Epithelial cell of esophagus (primary cell): ENCODE measurements around the gene RPS18.

Experiments
- DNase-seq: peaks from one replicate; pipeline ENCODE4 v3.0.0; 2010; ENCODE audit warnings: low read depth
- H3K4me3 ChIP-seq: 2 replicates; pipeline ENCODE4 v1.5.1; 2011; ENCODE audit warnings: mild to moderate bottlenecking, low read length, control low read depth
- TF ChIP-seq, protein P1 (sequence below): IDR thresholded peaks from 2 replicates; pipeline ENCODE4 v1.5.1; 2011; ENCODE audit warnings: low read depth, mild to moderate bottlenecking, low read length, control low read depth, inconsistent platforms; ENCODE audit not compliant: insufficient read depth; ENCODE audit errors: missing control alignments

RPS18 gene

DNA sequence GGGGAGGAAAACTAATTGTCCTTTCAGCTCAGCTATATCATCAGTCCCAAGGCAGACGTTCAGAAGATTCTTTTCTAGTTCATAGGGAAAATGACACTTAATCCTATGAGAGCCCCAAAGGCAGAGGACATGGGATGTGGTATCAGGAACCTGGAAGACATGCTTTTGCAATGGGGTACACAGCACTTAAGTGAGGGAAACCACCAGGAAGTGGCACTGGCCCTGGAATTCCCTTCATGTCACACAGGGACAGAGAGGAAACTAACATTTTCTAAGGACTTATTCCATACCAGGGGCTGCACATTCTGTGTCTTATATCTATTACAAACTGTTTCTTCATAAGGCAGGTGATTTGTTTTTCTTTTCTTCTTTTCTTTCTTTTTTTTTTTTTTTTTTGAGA lies 28.4 kb upstream of the RPS18 start:
- H3K4me3 ChIP-seq = no peak overlapping the region
- no peak for DNase-seq
- TF ChIP-seq, protein P1, sequence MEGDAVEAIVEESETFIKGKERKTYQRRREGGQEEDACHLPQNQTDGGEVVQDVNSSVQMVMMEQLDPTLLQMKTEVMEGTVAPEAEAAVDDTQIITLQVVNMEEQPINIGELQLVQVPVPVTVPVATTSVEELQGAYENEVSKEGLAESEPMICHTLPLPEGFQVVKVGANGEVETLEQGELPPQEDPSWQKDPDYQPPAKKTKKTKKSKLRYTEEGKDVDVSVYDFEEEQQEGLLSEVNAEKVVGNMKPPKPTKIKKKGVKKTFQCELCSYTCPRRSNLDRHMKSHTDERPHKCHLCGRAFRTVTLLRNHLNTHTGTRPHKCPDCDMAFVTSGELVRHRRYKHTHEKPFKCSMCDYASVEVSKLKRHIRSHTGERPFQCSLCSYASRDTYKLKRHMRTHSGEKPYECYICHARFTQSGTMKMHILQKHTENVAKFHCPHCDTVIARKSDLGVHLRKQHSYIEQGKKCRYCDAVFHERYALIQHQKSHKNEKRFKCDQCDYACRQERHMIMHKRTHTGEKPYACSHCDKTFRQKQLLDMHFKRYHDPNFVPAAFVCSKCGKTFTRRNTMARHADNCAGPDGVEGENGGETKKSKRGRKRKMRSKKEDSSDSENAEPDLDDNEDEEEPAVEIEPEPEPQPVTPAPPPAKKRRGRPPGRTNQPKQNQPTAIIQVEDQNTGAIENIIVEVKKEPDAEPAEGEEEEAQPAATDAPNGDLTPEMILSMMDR = no peak

DNA sequence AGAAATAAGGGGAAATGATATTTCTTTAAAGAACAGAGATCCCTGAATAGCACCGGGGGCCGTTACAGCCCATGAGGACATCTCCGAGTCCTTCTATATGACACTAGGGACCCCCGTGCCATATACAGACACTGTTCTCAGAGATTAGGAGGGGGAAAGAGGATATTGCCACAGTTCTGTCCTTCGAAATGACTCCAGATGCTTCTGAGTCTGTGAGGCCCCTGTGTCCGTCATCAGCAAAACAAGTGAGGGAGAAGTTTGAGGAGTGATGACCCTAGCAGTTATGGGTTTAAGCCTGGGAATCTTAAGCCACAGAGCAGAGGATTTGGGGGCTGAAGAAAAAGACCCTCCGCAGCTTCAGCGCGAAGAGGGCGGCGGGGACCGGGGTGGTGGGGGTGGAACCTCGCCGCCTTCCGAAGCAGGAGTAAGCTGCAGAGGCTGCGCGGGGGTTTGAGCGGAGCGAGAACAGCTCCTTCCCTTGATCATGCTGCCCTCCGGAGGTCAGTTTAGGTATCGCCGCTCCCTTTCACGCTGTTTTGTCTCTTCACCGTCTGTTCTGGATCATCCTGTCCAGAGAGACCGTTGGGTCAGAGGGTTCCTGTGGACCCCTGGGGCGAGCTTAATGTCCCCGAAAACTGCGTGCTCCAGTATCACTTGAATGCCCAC lies 23.8 kb upstream of the RPS18 start:
- H3K4me3 ChIP-seq = peak overlapping the region; percentile 52
- TF ChIP-seq, protein P1 = peak; percentile 93
- peak; percentile 87 for DNase-seq

DNA sequence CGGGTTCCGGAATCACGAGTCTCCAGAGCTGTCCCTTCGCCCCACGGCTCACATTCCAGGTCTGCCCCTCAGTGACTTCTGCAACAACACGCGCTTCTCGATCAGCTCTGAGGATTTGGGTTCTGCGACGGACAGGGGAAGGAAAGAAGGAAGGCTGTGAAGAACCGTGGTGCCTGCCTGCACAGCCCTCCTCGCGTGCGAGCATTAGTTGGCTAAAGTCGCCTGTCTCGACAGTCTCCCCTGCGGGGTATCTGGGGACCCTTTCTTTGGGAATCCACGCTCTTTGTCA lies 23.3 kb upstream of the RPS18 start:
- DNase-seq = peak; percentile 56
- peak overlapping the region; percentile 52 for H3K4me3 ChIP-seq
- TF ChIP-seq, protein P1 = no peak

DNA sequence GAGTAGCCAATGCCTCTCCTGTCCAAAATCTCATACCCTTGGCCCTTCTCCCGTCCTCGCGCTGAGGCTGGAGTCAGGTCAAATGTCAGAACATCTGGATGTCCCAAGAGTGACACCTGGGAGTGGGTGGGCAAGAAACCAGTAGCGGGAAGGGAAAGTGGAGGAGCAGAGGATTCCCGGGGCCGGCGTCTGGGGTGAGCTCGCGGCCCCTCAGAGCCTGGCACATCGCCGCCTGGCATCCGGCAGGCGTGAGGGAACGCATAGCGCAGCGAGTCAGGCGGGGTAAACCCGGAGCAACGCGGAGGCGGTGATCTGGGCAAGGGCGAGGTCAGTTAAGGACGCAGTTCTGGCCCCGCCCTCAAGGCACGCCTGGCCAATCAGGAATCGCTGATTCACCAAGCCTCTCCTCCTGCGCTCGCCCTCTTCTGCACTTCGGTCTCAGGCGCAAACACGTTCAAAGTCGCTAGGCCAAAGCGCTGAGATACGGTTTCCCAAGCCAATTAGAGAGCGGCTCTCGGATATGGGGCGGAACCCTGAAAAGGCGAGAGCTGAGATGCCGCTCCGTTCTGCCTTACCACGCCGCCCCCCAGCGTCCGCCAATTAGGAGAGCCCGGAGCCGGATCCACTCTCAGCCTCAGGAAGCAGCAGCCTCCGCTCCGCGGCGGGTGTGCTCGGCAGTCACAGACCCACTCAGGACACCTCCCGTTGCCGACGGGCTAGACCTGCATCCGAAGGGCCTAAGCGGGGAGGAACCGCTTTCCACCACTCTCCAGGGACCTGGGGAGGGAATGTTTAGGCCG lies 22.7 kb upstream of the RPS18 start:
- H3K4me3 ChIP-seq = peak overlapping the region; percentile 77
- TF ChIP-seq, protein P1 = peak; percentile 16
- peak; percentile 100 for DNase-seq

DNA sequence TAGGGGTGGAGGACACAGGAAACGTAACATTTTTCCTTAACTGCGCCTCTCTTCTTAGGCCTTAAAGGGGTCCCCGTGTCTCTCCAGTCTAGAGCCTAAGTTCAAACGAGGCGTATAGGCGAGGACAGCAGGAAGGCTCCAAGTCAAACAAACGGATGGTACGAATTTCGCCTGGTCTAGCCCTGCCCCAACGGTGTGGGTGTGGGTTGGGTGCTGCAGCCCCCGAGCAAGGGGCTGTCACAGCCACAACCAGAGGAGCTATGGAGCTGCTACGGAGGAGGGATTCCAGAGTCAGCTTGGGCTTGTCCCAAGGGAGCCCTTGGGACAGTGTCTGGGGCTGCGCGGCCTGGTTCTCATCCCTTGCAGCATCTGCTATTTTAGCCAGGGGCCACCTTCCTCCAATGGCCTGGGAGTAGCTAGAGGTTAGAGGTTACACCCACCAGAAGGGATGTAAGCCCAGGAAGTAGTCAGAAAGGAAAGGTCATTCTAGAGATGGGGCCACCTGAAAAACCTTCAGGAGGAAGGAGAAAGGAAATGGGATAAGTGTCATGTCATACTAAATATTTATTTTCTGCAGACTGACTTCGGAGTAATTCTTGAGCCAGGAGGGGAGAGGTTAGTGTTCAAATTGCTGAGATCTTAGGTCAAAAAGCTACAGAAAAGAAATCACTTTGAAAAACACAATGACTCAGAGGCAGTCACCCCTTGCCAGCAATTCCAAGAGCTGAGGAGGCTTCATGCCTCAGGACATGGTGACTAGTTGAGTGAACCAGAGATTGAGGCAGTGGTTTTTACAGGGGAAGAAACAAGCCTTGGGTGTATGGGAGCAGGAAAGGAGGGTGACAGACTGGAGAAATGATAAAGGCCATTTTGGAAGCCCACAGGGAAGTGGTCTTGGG lies 21.9 kb upstream of the RPS18 start:
- peak; percentile 94 for DNase-seq
- peak overlapping the region; percentile 77 for H3K4me3 ChIP-seq
- TF ChIP-seq, protein P1 = no peak

DNA sequence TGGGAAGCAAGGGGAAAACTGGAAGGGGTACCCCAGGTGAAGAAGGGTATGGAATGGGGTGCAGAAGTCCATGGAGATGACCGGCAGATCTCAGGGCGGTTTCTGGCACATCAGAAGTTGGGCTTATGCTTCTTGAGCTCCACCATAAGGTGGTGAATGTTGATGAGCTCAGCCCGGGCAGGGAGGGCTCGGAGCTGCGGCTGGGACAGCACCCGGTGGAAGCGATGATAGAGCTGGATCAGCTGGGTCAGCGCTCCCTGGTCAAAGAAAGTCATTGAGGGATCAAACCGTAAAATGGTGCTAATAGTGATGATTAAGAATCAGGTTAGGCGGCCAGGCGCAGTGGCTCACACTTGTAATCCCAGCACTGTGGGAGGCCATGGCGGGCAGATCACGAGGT lies 21.1 kb upstream of the RPS18 start:
- no peak overlapping the region for H3K4me3 ChIP-seq
- TF ChIP-seq, protein P1 = no peak
- no peak for DNase-seq
